IMR-90 (cell line): Measurements from ENCODE around the gene DCC. TPM values are rescaled to one million over a fixed set of nuclear protein-coding genes. Genes with fewer than 3 reads are reported as not detected.

ENCODE experiments used
- ATAC-seq: fragments of 200-7000 bp; cut with Tn5 transposase; 2 replicates; pipeline ENCODE4 v1.9.1; 2020; ENCODE audit warnings: low read depth, mild to moderate bottlenecking, moderate library complexity
- BruUV-seq: library from RNA; stranded (reverse); fragments of 400-500 nt; replicated peaks from 2 replicates; lab custom pipeline; 2021; lab: Mats Ljungman, UMichigan
- CTCF ChIA-PET: fragments of 300-600 bp; formaldehyde crosslinking; extraction: SDS; loops from one replicate; lab custom pipeline; 2021; ENCODE audit warnings: antibody characterized with exemption; lab: Yijun Ruan, JAX
- POLR2A ChIA-PET: fragments of 300-600 bp; sonication (Branson Sonifier 250); formaldehyde crosslinking; loops from one replicate; lab custom pipeline; 2022; ENCODE audit warnings: antibody characterized with exemption; ENCODE audit not compliant: unreplicated experiment; lab: Charles Lee
- DNase-seq: peaks from one replicate; pipeline ENCODE4 v3.0.0; 2013
- H2AFZ ChIP-seq: replicated peaks from 2 replicates; pipeline ENCODE3; 2013; ENCODE audit warnings: low read length, mild to moderate bottlenecking; ENCODE audit not compliant: poor library complexity
- H2AK5ac ChIP-seq: 2 replicates; pipeline ENCODE4 v1.6.1; 2013; ENCODE audit warnings: low read depth, low read length, inconsistent platforms
- H2AK9ac ChIP-seq: replicated peaks from 2 replicates; pipeline ENCODE3; 2013; ENCODE audit warnings: mild to moderate bottlenecking, low read depth, low read length, moderate library complexity; ENCODE audit not compliant: poor library complexity
- H2BK120ac ChIP-seq: 2 replicates; pipeline ENCODE4 v1.6.1; 2013; ENCODE audit warnings: low read depth, low read length, inconsistent platforms
- H2BK15ac ChIP-seq: 3 replicates; pipeline ENCODE4 v1.6.1; 2013; ENCODE audit warnings: low read depth, low read length, inconsistent platforms
- H2BK20ac ChIP-seq: 2 replicates; pipeline ENCODE4 v1.6.1; 2013; ENCODE audit warnings: low read depth, mild to moderate bottlenecking, inconsistent platforms, low read length, moderate library complexity
- H2BK5ac ChIP-seq: 2 replicates; pipeline ENCODE4 v1.6.1; 2013; ENCODE audit warnings: mild to moderate bottlenecking, low read depth, low read length, inconsistent platforms; ENCODE audit not compliant: poor library complexity, severe bottlenecking
- H3K14ac ChIP-seq: replicated peaks from 2 replicates; pipeline ENCODE4 v1.6.1; 2013; ENCODE audit warnings: low read depth, low read length, inconsistent platforms
- H3K18ac ChIP-seq: 2 replicates; pipeline ENCODE4 v1.6.1; 2013; ENCODE audit warnings: low read depth, low read length, control low read depth
- H3K23ac ChIP-seq: 2 replicates; pipeline ENCODE4 v1.6.1; 2013; ENCODE audit warnings: low read depth, low read length, inconsistent platforms
- H3K27ac ChIP-seq: 2 replicates; pipeline ENCODE4 v1.5.1; 2013; ENCODE audit warnings: mild to moderate bottlenecking, control low read depth, low read length; ENCODE audit not compliant: insufficient read depth
- H3K27me3 ChIP-seq: 2 replicates; pipeline ENCODE4 v1.6.1; 2013; ENCODE audit warnings: low read length; ENCODE audit not compliant: control insufficient read depth, insufficient read depth
- H3K36me3 ChIP-seq: 2 replicates; pipeline ENCODE4 v1.6.1; 2013; ENCODE audit warnings: low read length, mixed read lengths; ENCODE audit not compliant: control insufficient read depth, insufficient read depth
- H3K4ac ChIP-seq: 2 replicates; pipeline ENCODE4 v1.6.1; 2013; ENCODE audit warnings: low read depth, low read length, inconsistent platforms
- H3K4me1 ChIP-seq: 2 replicates; pipeline ENCODE4 v1.6.1; 2013; ENCODE audit warnings: low read length, mixed read lengths; ENCODE audit not compliant: control insufficient read depth, insufficient read depth
- H3K4me2 ChIP-seq: 2 replicates; pipeline ENCODE4 v1.6.1; 2013; ENCODE audit warnings: low read depth, mild to moderate bottlenecking, control low read depth, low read length, moderate library complexity
- H3K4me3 ChIP-seq: 2 replicates; pipeline ENCODE4 v1.5.1; 2013; ENCODE audit warnings: low read depth, mild to moderate bottlenecking, control low read depth, low read length, moderate library complexity; ENCODE audit not compliant: insufficient read depth
- H3K56ac ChIP-seq: 2 replicates; pipeline ENCODE4 v1.6.1; 2013; ENCODE audit warnings: low read length, inconsistent platforms; ENCODE audit not compliant: insufficient read depth; ENCODE audit errors: extremely low read depth
- H3K79me1 ChIP-seq, 2 experiments: 2 replicates each; pipeline ENCODE4 v1.6.1; 2013; ENCODE audit warnings: low read length in 2 of 2, inconsistent platforms in 1 of 2, low read depth in 1 of 2
- H3K9ac ChIP-seq: 2 replicates; pipeline ENCODE4 v1.6.1; 2013; ENCODE audit warnings: low read depth, low read length, control low read depth
- H3K9me1 ChIP-seq: 2 replicates; pipeline ENCODE4 v1.6.1; 2013; ENCODE audit warnings: low read length, inconsistent platforms; ENCODE audit not compliant: insufficient read depth
- H3K9me3 ChIP-seq: 2 replicates; pipeline ENCODE4 v1.6.1; 2013; ENCODE audit warnings: low read length; ENCODE audit not compliant: control insufficient read depth, insufficient read depth
- H4K20me1 ChIP-seq: 2 replicates; pipeline ENCODE4 v1.6.1; 2013; ENCODE audit warnings: low read length, inconsistent platforms; ENCODE audit not compliant: insufficient read depth
- H4K5ac ChIP-seq: 2 replicates; pipeline ENCODE4 v1.6.1; 2013; ENCODE audit warnings: mild to moderate bottlenecking, low read depth, low read length, control low read depth
- H4K8ac ChIP-seq, 2 experiments: 2 replicates each; pipeline ENCODE4 v1.6.1; 2013; ENCODE audit warnings: low read depth in 2 of 2, low read length in 2 of 2, control low read depth in 1 of 2, inconsistent platforms in 1 of 2
- H4K91ac ChIP-seq: 2 replicates; pipeline ENCODE4 v1.6.1; 2013; ENCODE audit warnings: low read depth, low read length, inconsistent platforms; ENCODE audit not compliant: insufficient read depth
- BHLHE40 ChIP-seq: fragments of 150-350 bp; IDR thresholded peaks from 2 replicates; pipeline ENCODE4 v1.6.1; 2016; ENCODE audit warnings: mild to moderate bottlenecking, low read depth, low read length
- CEBPB ChIP-seq: IDR thresholded peaks from 2 replicates; pipeline ENCODE4 v1.6.1; 2012; ENCODE audit warnings: low read depth, low read length, improper control_type of control experiment
- ELK1 ChIP-seq: fragments of 150-350 bp; IDR thresholded peaks from 2 replicates; pipeline ENCODE4 v1.6.1; 2016; ENCODE audit warnings: low read depth, mild to moderate bottlenecking, low read length, moderate library complexity, borderline replicate concordance
- FOS ChIP-seq: fragments of 150-350 bp; IDR thresholded peaks from 2 replicates; pipeline ENCODE4 v1.6.1; 2016; ENCODE audit warnings: low read depth, low read length
- MAFK ChIP-seq: IDR thresholded peaks from 2 replicates; pipeline ENCODE4 v1.6.1; 2012; ENCODE audit warnings: low read depth, low read length, improper control_type of control experiment
- WGBS, 2 experiments: methylation state at CpG; one replicate each; pipeline versions ENCODE4 v1.1.5 to v1.1.7; 2013; ENCODE audit warnings: missing lambda C conversion rate in 2 of 2; ENCODE audit not compliant: insufficient read length in 1 of 2; ENCODE audit errors: extremely low coverage in 2 of 2; 5-methylcytosine and 5-hydroxymethylcytosine counted together
- dilution Hi-C: fragments of 300-500 bp; cut with HindIII; formaldehyde crosslinking; loops from one replicate; pipeline ENCODE4 v1.14.3; 2018; ENCODE audit warnings: low sequenced_read_pairs; ENCODE audit not compliant: unreplicated experiment
- in situ Hi-C: fragments of 300-500 bp; cut with MboI; formaldehyde crosslinking; loops from 3 replicates; pipeline ENCODE4 v1.14.3; 2019; ENCODE audit warnings: low sequenced_read_pairs, inconsistent platforms, mixed read lengths
- intact Hi-C: fragments of 100-400 bp; cut with micrococcal nuclease; formaldehyde crosslinking; loops from 2 replicates; pipeline ENCODE4 v1.10.0; 2022
- polyA plus RNA-seq, 3 experiments: library from polyadenylated mRNA; depleted of rRNA; stranded (reverse); fragments of >200 nt; gene quantifications; 2 replicates each; pipeline ENCODE4 v1.2.3, GENCODE V29; 2012; ENCODE audit warnings: low replicate concordance in 1 of 3
- total RNA-seq: library from RNA; depleted of rRNA; stranded (reverse); fragments of >200 nt; gene quantifications from 2 replicates; pipeline ENCODE4 v1.2.3, GENCODE V29; 2012

The DCC gene
- total and polyA plus RNA-seq, 2 of the 4 experiments (the other 2 are of a cell fraction), result 0.31 to 0.54 TPM

- no peaks in the 10 kb centered on the region for H3K9me1 ChIP-seq
- H2AFZ ChIP-seq, result no peak overlapping the region
- H2BK120ac ChIP-seq, result no peak overlapping the region
- H3K36me3 ChIP-seq, result no peaks in the 10 kb centered on the region
- no peak overlapping the region for H3K9ac ChIP-seq
- no peak overlapping the region for H3K14ac ChIP-seq
- H3K4me2 ChIP-seq, result no peak overlapping the region
- H4K20me1 ChIP-seq, result no peaks in the 10 kb centered on the region
- ATAC-seq, result no peak
- TF ChIP-seq FOS, result no peak
- TF ChIP-seq ELK1, result no peak
- TF ChIP-seq MAFK, result no peak
- no peak for TF ChIP-seq CEBPB
- TF ChIP-seq BHLHE40, result no peak
- peaks cover 21% of the 10 kb centered on the region for H3K9me3 ChIP-seq
- H4K5ac ChIP-seq, result no peak overlapping the region
- intact Hi-C loops (no loop called here), dilution Hi-C loops (no loop called here), in situ Hi-C loops (no loop called here)
- no peak overlapping the region for H2BK15ac ChIP-seq
- H3K4me3 ChIP-seq, result no peak overlapping the region
- DNase-seq, result no peak
- CTCF ChIA-PET, result no interaction called here
- H3K23ac ChIP-seq, result no peak overlapping the region
- no TSS peak for BruUV-seq
- no peaks in the 10 kb centered on the region for H3K4me1 ChIP-seq
- no peak overlapping the region for H3K18ac ChIP-seq
- no peak overlapping the region for H3K27ac ChIP-seq
- no peak overlapping the region for H3K4ac ChIP-seq
- no peaks in the 10 kb centered on the region for H3K27me3 ChIP-seq
- POLR2A ChIA-PET, result no interaction called here
- H3K79me1 ChIP-seq, result no peaks in the 10 kb centered on the region
- H2BK5ac ChIP-seq, result no peak overlapping the region
- H4K91ac ChIP-seq, result no peak overlapping the region
- H3K56ac ChIP-seq, result no peak overlapping the region
- WGBS, 2 experiments, result no CpG with 5 or more reads among the region's 4 CpGs
- no peak overlapping the region for H2AK9ac ChIP-seq
- no peak overlapping the region for H2AK5ac ChIP-seq
- H2BK20ac ChIP-seq, result no peak overlapping the region
- no peak overlapping the region for H4K8ac ChIP-seq
Observed at GRCh38 chr18:52715421-52715820, 375.4 kb downstream of the DCC start.
